ENCODE data around the gene MAGEC1. TPM values are rescaled to one million over a fixed set of nuclear protein-coding genes. Genes with fewer than 3 reads are reported as not detected.
"Not testable (repeated sequence)": the region's sequence is repeated elsewhere in the genome, so short reads cannot be mapped to it uniquely, and the experiment has no call there.

MAGEC1 gene
- not detected in 2 replicates for total RNA-seq

- Histone ChIP-seq H3K27me3 (ENCODE audit: control insufficient read depth, insufficient read depth, low read length) (no peaks in the 10 kb centered on the region), H3K4me3 (ENCODE audit: low read depth, low read length) (no peak within 1 kb of the TSS), H3K36me3 (ENCODE audit: control insufficient read depth, insufficient read depth, low read length) (no peaks in the 10 kb centered on the region)
- no peak for DNase-seq (ENCODE audit: low read depth)
- TF ChIP-seq CTCF (IDR thresholded peaks at IDR 0.05; ENCODE audit: insufficient read depth, low read length, poor library complexity, severe bottlenecking), result no peak
Observed at GRCh38 chrX:141903400-141904155, at the start of gene MAGEC1. Gene MAGEC1, plus strand, starts transcription at chrX:141903894. Its CDS starts 1,179 bp downstream, at chrX:141905073.

- no peak for DNase-seq (ENCODE audit: low read depth)
- no peak overlapping the region for H3K4me3 ChIP-seq (ENCODE audit: low read depth, low read length)
- TF ChIP-seq CTCF (IDR thresholded peaks at IDR 0.05; ENCODE audit: insufficient read depth, low read length, poor library complexity, severe bottlenecking), result no peak
- no peaks in the 10 kb centered on the region for H3K36me3 ChIP-seq (ENCODE audit: control insufficient read depth, insufficient read depth, low read length)
- no peaks in the 10 kb centered on the region for H3K27me3 ChIP-seq (ENCODE audit: control insufficient read depth, insufficient read depth, low read length)
Observed at GRCh38 chrX:141857479-141857878, 46.2 kb upstream of the MAGEC1 start.

DNA sequence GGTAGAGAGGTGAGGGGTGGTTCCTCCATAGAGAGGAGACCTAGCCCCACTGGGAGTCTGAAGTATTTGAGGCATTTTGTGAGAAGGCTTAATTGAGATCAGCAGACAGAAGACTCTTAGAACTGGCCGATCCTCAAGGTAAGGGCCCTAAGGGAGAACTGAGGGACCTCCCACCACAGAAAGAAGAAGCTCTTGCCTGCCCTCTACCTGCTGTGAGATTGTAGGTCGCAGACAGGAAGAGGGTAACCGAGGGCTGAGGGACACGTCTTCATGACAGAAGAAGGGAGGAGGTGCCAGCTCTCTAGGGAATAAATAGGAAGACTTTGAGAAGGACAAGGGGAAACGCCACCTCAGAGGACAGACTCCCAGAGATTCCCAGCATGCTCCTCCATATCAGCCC is 24.1 kb upstream of the MAGEC1 start:
- no peak for DNase-seq (ENCODE audit: low read depth)
- Histone ChIP-seq H3K4me3 (ENCODE audit: low read depth, low read length) (no peak overlapping the region), H3K36me3 (ENCODE audit: control insufficient read depth, insufficient read depth, low read length) (no peaks in the 10 kb centered on the region), H3K27me3 (ENCODE audit: control insufficient read depth, insufficient read depth, low read length) (no peaks in the 10 kb centered on the region)
- no peak for TF ChIP-seq CTCF (IDR thresholded peaks at IDR 0.05; ENCODE audit: insufficient read depth, low read length, poor library complexity, severe bottlenecking)

DNA sequence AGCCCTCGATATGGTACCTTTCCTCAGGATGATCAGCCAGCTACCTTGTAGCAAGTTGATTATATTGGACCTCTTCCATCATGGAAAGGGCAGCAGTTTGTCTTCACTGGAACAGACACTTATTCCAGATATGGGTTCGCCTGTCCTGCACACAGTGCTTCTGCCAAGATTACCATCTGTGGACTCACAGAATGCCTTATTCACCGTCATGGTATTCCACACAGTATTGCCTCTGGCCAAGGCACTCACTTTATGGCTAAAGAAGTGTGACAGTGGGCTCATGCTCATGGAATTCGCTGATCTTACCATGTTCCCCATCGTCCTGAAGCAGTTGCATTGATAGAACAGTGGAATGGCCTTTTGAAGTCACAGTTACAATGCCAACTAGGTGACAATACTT is 14.9 kb upstream of the MAGEC1 start:
- H3K27me3 ChIP-seq (ENCODE audit: control insufficient read depth, insufficient read depth, low read length); H3K36me3 ChIP-seq (ENCODE audit: control insufficient read depth, insufficient read depth, low read length); H3K4me3 ChIP-seq (ENCODE audit: low read depth, low read length); DNase-seq (ENCODE audit: low read depth): not testable (repeated sequence)

- no peak for TF ChIP-seq CTCF (IDR thresholded peaks at IDR 0.05; ENCODE audit: insufficient read depth, low read length, poor library complexity, severe bottlenecking)
- DNase-seq (ENCODE audit: low read depth), result no peak
- Histone ChIP-seq H3K36me3 (ENCODE audit: control insufficient read depth, insufficient read depth, low read length) (no peaks in the 10 kb centered on the region), H3K27me3 (ENCODE audit: control insufficient read depth, insufficient read depth, low read length) (no peaks in the 10 kb centered on the region), H3K4me3 (ENCODE audit: low read depth, low read length) (no peak overlapping the region)
Observed at GRCh38 chrX:141894733-141895132, 9.0 kb upstream of the MAGEC1 start.

- no peak for DNase-seq (ENCODE audit: low read depth)
- no peaks in the 10 kb centered on the region for H3K36me3 ChIP-seq (ENCODE audit: control insufficient read depth, insufficient read depth, low read length)
- H3K27me3 ChIP-seq (ENCODE audit: control insufficient read depth, insufficient read depth, low read length), result no peaks in the 10 kb centered on the region
- TF ChIP-seq CTCF (IDR thresholded peaks at IDR 0.05; ENCODE audit: insufficient read depth, low read length, poor library complexity, severe bottlenecking), result no peak
- no peak overlapping the region for H3K4me3 ChIP-seq (ENCODE audit: low read depth, low read length)
Observed at GRCh38 chrX:141897690-141898089, 6.0 kb upstream of the MAGEC1 start.
